Mesenchymal stem cell (in vitro differentiated cells and primary cell): ENCODE measurements around the gene LOXL3.

ENCODE experiments used
- DNase-seq: peaks from one replicate; pipeline ENCODE4 v3.0.0-alpha.2; 2013
- H2AFZ ChIP-seq: one replicate; pipeline ENCODE4 v1.6.1; 2013; ENCODE audit warnings: low read depth, mild to moderate bottlenecking, control low read depth, inconsistent platforms, low read length, moderate library complexity
- H2AK5ac ChIP-seq: 2 replicates; pipeline ENCODE4 v1.6.1; 2013; ENCODE audit warnings: low read length, moderate library complexity, mild to moderate bottlenecking, inconsistent platforms; ENCODE audit not compliant: severe bottlenecking
- H2BK120ac ChIP-seq: one replicate; pipeline ENCODE4 v1.6.1; 2013; ENCODE audit warnings: low read depth, mild to moderate bottlenecking, inconsistent platforms, low read length, moderate library complexity
- H2BK12ac ChIP-seq, 2 experiments: one replicate each; pipeline ENCODE4 v1.6.1; 2013; ENCODE audit warnings: inconsistent platforms in 2 of 2, low read length in 2 of 2, mild to moderate bottlenecking in 2 of 2, moderate library complexity in 2 of 2, control low read depth in 1 of 2
- H2BK15ac ChIP-seq: one replicate; pipeline ENCODE4 v1.6.1; 2013; ENCODE audit warnings: mild to moderate bottlenecking, low read depth, inconsistent platforms; ENCODE audit not compliant: poor library complexity, severe bottlenecking
- H2BK5ac ChIP-seq: 2 replicates; pipeline ENCODE4 v1.6.1; 2013; ENCODE audit warnings: low read depth, mild to moderate bottlenecking, low read length, control low read depth, inconsistent platforms; ENCODE audit not compliant: poor library complexity, severe bottlenecking
- H3K14ac ChIP-seq, 2 experiments: one replicate each; pipeline ENCODE4 v1.6.1; 2013; ENCODE audit warnings: inconsistent platforms in 2 of 2, low read length in 2 of 2, control low read depth in 1 of 2, mild to moderate bottlenecking in 1 of 2, moderate library complexity in 1 of 2
- H3K18ac ChIP-seq, 2 experiments: one replicate each; pipeline ENCODE4 v1.6.1; 2013; ENCODE audit warnings: inconsistent platforms in 2 of 2, low read length in 2 of 2, control low read depth in 1 of 2, low read depth in 1 of 2, mild to moderate bottlenecking in 1 of 2
- H3K23ac ChIP-seq, 2 experiments: one replicate each; pipeline ENCODE4 v1.6.1; 2013; ENCODE audit warnings: inconsistent platforms in 2 of 2, low read length in 2 of 2, mild to moderate bottlenecking in 2 of 2, moderate library complexity in 2 of 2, control low read depth in 1 of 2
- H3K27ac ChIP-seq: 2 replicates; pipeline ENCODE4 v1.5.1; 2013; ENCODE audit warnings: mild to moderate bottlenecking, moderate library complexity, low read length, control low read depth, inconsistent platforms; ENCODE audit not compliant: poor library complexity, severe bottlenecking
- H3K27me3 ChIP-seq, 2 experiments: 2 replicates each; pipeline versions ENCODE4 v1.6.1 to v1.7.0; 2013; ENCODE audit warnings: low read length in 2 of 2, mild to moderate bottlenecking in 2 of 2, moderate library complexity in 2 of 2, control low read depth in 1 of 2, inconsistent platforms in 1 of 2; ENCODE audit not compliant: control insufficient read depth in 1 of 2, insufficient read depth in 1 of 2
- H3K36me3 ChIP-seq, 2 experiments: 2 replicates each; pipeline versions ENCODE4 v1.6.1 to v1.7.0; 2013; ENCODE audit warnings: low read length in 2 of 2, control low read depth in 1 of 2, inconsistent platforms in 1 of 2, low read depth in 1 of 2, mild to moderate bottlenecking in 1 of 2; ENCODE audit not compliant: insufficient read depth in 2 of 2, control insufficient read depth in 1 of 2
- H3K4ac ChIP-seq, 2 experiments: one replicate each; pipeline ENCODE4 v1.6.1; 2013; ENCODE audit warnings: inconsistent platforms in 2 of 2, low read length in 2 of 2, mild to moderate bottlenecking in 2 of 2, moderate library complexity in 2 of 2, control low read depth in 1 of 2, low read depth in 1 of 2
- H3K4me1 ChIP-seq: 2 replicates; pipeline ENCODE4 v1.6.1; 2013; ENCODE audit warnings: low read depth, low read length, control low read depth; ENCODE audit not compliant: control insufficient read depth, insufficient read depth
- H3K4me2 ChIP-seq: 2 replicates; pipeline ENCODE4 v1.6.1; 2013; ENCODE audit warnings: low read length, mild to moderate bottlenecking, inconsistent platforms; ENCODE audit not compliant: poor library complexity, severe bottlenecking
- H3K4me3 ChIP-seq, 2 experiments: 2 replicates each; pipeline versions ENCODE4 v1.5.1 to v1.7.0; 2013; ENCODE audit warnings: low read length in 2 of 2, mild to moderate bottlenecking in 2 of 2, control low read depth in 1 of 2, low read depth in 1 of 2; ENCODE audit not compliant: insufficient read depth in 1 of 2
- H3K79me1 ChIP-seq: replicated peaks from 2 replicates; pipeline ENCODE4 v1.6.1; 2013; ENCODE audit warnings: mild to moderate bottlenecking, control low read depth, low read length, inconsistent platforms; ENCODE audit not compliant: poor library complexity, severe bottlenecking
- H3K9ac ChIP-seq: 2 replicates; pipeline ENCODE4 v1.7.0; 2013; ENCODE audit warnings: mild to moderate bottlenecking, low read length, moderate library complexity
- H3K9me3 ChIP-seq: 2 replicates; pipeline ENCODE4 v1.7.0; 2013; ENCODE audit warnings: mild to moderate bottlenecking, low read length; ENCODE audit not compliant: control insufficient read depth
- H4K8ac ChIP-seq: one replicate; pipeline ENCODE4 v1.6.1; 2013; ENCODE audit warnings: inconsistent platforms, mild to moderate bottlenecking, low read length, moderate library complexity
- H4K91ac ChIP-seq: one replicate; pipeline ENCODE4 v1.6.1; 2013; ENCODE audit warnings: mild to moderate bottlenecking, low read length, inconsistent platforms
- WGBS: methylation state at CpG from one replicate; pipeline ENCODE4 v1.1.7; 2013; ENCODE audit warnings: mixed read lengths; 5-methylcytosine and 5-hydroxymethylcytosine counted together

LOXL3 gene

DNA sequence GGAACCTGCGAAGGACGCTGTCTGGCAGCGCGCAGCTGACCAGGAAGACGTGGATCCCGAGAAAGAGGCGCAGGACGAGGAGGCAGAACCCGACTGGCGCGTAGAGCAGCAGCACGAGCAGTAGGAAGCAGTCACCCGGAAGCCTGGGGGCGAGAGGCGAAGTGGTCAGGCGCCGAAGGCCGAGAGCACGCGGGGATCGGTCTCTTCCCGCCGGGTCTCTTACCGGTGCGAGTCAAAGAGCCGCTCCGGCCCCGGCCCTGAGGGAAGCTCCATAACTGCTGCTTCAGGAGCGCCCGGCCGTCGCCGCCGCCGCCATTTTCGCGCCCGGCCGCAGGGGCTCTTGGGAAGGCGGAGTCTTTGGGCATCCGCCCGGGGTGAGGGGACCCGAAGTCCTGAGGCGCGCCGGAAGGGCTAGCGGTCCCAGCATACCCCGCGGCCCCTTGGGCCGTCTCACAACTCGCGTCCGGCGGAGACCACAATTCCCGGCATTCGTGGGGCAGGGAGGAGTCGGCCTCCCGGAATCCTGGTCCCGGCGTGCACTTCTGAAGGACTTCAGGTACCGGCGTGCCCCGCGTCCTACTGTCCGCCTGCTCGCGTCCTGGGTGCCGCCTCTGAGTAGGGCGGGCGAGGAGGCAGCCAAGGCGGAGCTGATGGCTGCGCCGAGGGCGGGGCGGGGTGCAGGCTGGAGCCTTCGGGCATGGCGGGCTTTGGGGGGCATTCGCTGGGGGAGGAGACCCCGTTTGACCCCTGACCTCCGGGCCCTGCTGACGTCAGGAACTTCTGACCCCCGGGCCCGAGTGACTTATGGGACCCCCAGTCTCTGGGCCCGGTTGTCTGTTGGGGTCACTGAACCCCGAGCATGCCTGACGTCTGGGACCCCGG, 24.1 kb downstream of the LOXL3 start, which contains the start of the genes AUP1 and HTRA2:
AUP1 (minus strand) TSS at position 350 of the 882 bp plus-strand sequence; CDS start at position 273, 77 bp downstream.
HTRA2 (plus strand) TSS at position 577 of the 882 bp plus-strand sequence; CDS start at position 651, 74 bp downstream.
- DNase-seq: peak; percentile 99
- Histone ChIP-seq H3K9ac (peak within 1 kb of the TSS; percentile 98), H2AK5ac (no peak within 1 kb of the TSS), H2BK12ac (peak within 1 kb of the TSS in 1 of 2 experiments; percentile 64), H3K4me1 (peaks cover 17% of the 10 kb centered on the region), H3K36me3 (peaks cover 49 to 67% of the 10 kb centered on the region in 2 experiments), H2BK120ac (peak within 1 kb of the TSS; percentile 45), H4K8ac (peak within 1 kb of the TSS; percentile 96), H2BK5ac (peak within 1 kb of the TSS; percentile 81), H3K18ac (peak within 1 kb of the TSS; percentile 93), H3K27me3 (no peaks in the 10 kb centered on the region), H3K4me2 (peak within 1 kb of the TSS; percentile 92), H2AFZ (peak within 1 kb of the TSS; percentile 84), H3K4ac (peak within 1 kb of the TSS; percentile 52 to 77), H4K91ac (peak within 1 kb of the TSS; percentile 86), H3K27ac (peak within 1 kb of the TSS; percentile 77), H3K4me3 (peak within 1 kb of the TSS; percentile 80 to 97), H3K79me1 (peaks cover 29% of the 10 kb centered on the region), H3K23ac (peak within 1 kb of the TSS in 1 of 2 experiments; percentile 71), H2BK15ac (peak within 1 kb of the TSS; percentile 44), H3K9me3 (no peaks in the 10 kb centered on the region), H3K14ac (peak within 1 kb of the TSS in 1 of 2 experiments; percentile 82)
- under 1% methylated on average over 83 of the region's 87 CpGs for WGBS

DNA sequence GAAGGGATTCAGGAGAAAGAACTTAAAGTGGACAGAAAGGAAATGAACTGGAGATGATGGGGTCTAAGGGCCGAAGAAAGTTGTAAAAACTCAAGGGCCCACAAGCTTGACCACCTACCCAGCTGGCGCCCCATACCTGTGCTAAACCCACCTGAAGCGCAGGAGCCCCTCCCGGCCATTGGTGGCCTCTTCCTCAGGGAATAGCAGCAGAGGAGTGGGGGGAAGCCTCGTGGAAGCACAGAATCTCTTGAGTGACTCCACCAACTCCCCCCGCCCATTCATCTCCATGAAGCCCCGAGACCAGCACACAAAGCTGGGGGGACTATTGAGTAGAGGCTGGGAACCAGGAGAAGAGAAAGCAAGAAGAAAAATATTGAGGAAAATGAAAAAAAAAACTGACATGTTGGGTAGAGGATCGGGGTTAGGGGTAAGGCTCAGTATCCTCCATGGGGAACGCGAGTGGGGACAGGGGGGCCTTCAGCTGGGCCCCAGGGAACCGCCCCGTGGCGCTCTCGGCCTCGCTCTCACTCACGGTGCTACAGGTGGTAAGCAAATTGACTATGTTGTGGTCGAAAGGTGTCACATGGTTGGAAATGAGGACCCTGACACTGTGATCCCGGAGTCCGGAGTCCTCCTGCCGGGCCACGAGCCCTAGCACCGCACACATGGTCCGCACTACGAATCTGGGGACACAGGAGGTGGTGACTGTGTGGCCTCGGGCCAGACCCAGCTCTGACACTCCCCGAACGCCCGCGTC, 25.0 kb downstream of the LOXL3 start:
- Histone ChIP-seq H2BK15ac (no peak overlapping the region), H3K4me1 (peaks cover 17% of the 10 kb centered on the region), H4K91ac (peak overlapping the region; percentile 86), H2AFZ (peak overlapping the region; percentile 84), H3K23ac (peak overlapping the region in 1 of 2 experiments; percentile 1), H2AK5ac (no peak overlapping the region), H3K4me3 (peak overlapping the region; percentile 80 to 97), H3K4me2 (peak overlapping the region; percentile 92), H3K14ac (peak overlapping the region in 1 of 2 experiments; percentile 37), H2BK12ac (peak overlapping the region in 1 of 2 experiments; percentile 64), H3K27me3 (no peaks in the 10 kb centered on the region), H3K36me3 (peaks cover 41 to 62% of the 10 kb centered on the region in 2 experiments), H3K18ac (peak overlapping the region; percentile 93), H3K4ac (peak overlapping the region; percentile 48 to 77), H3K79me1 (peaks cover 29% of the 10 kb centered on the region), H2BK5ac (no peak overlapping the region), H3K9ac (peak overlapping the region; percentile 98), H2BK120ac (no peak overlapping the region), H3K9me3 (no peaks in the 10 kb centered on the region), H4K8ac (peak overlapping the region; percentile 96), H3K27ac (no peak overlapping the region)
- WGBS: 10% methylated on average over 25 of the region's 29 CpGs
- DNase-seq: no peak

DNA sequence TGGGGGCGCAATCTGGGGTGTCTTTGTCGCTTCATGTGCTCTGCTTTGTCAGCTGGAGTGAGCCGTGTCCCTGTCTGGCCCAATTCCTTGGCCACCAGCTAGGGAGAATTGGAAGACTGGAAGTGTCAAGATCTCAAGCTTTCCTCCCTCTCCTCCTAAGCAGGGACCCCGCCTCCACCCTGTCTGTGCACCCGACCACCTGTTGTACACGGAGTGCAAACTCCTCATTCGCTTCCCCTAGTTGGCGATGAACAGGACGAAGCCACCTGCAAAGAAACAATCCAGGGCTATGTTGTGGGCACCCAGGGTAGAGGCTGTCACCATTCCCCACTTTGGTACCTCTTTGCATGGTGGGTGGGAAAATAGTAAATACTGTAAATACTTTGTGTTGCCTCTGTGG, 26.0 kb downstream of the LOXL3 start:
- H3K18ac ChIP-seq: no peak overlapping the region
- H3K14ac ChIP-seq: no peak overlapping the region
- no peak overlapping the region for H3K23ac ChIP-seq
- H2BK5ac ChIP-seq: no peak overlapping the region
- no peak overlapping the region for H3K4me2 ChIP-seq
- H4K91ac ChIP-seq: no peak overlapping the region
- H3K79me1 ChIP-seq: peaks cover 29% of the 10 kb centered on the region
- H2BK15ac ChIP-seq: no peak overlapping the region
- 98% methylated on average over 9 of the region's 9 CpGs for WGBS
- no peak overlapping the region for H4K8ac ChIP-seq
- peaks cover 34 to 52% of the 10 kb centered on the region in 2 experiments for H3K36me3 ChIP-seq
- no peak overlapping the region for H2AFZ ChIP-seq
- H2BK120ac ChIP-seq: no peak overlapping the region
- peaks cover 4 to 5% of the 10 kb centered on the region in 2 experiments for H3K27me3 ChIP-seq
- H3K4ac ChIP-seq: no peak overlapping the region
- no peak overlapping the region for H3K27ac ChIP-seq
- H3K9ac ChIP-seq: peak overlapping the region; percentile 98
- no peak for DNase-seq
- peaks cover 17% of the 10 kb centered on the region for H3K4me1 ChIP-seq
- no peak overlapping the region for H2BK12ac ChIP-seq
- no peaks in the 10 kb centered on the region for H3K9me3 ChIP-seq
- no peak overlapping the region for H3K4me3 ChIP-seq
- no peak overlapping the region for H2AK5ac ChIP-seq
